LHCN-M2 (cell line): ENCODE results near the gene BCKDK. TPM values are rescaled to one million over a fixed set of nuclear protein-coding genes. Genes with fewer than 3 reads are reported as not detected.
"Not testable (repeated sequence)": the region's sequence is repeated elsewhere in the genome, so short reads cannot be mapped to it uniquely, and the experiment has no call there.

ENCODE experiments used
- DNase-seq: peaks from one replicate; pipeline ENCODE4 v3.0.0-alpha.2; 2012; ENCODE audit warnings: low read depth
- total RNA-seq: library from RNA; depleted of rRNA; stranded (reverse); fragments of >200 nt; gene quantifications from 2 replicates; pipeline ENCODE4 v1.2.3, GENCODE V29; 2014

Gene BCKDK
- total RNA-seq, 1 experiment from 2014 or later, result 204 TPM

DNA sequence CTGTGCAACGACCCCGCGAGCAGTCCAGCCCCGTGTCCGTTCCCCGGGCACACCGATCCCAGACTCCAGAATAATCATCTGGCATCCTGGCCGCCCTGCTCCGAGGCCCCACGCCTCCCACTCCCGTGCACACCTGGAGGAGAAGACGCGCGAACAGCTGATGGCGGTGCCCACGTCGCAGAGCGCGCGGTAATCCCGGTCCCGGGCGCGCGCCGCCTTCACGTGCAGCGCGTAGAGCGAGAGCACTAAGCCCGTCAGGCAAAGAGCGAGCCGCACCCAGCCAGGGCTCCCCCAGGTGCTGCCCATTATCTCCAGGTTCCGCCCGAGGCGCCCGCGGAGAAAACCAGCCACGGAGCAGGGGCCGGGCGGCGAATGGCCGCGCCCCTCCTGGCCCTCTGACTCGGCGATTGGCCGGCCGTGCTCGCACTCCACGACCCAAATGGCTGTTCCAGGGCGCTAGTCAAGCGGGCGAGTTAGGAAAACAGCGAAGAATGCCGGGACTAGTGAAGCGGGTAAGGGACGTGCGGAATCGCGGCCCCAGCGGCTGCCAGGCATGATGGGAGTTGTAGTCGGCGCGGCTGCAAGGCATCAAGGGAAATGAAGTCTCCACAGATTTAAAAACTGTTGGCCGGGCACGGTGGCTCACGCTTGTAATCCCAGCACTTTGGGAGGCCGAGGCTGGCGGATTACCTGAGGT, 13.6 kb upstream of the BCKDK start, which contains the start of gene VKORC1:
Gene VKORC1, minus strand, starts transcription at position 374 of the 697 bp plus-strand sequence. Its CDS starts 68 bp downstream, at position 306.
- DNase-seq, result peak; percentile 98

DNA sequence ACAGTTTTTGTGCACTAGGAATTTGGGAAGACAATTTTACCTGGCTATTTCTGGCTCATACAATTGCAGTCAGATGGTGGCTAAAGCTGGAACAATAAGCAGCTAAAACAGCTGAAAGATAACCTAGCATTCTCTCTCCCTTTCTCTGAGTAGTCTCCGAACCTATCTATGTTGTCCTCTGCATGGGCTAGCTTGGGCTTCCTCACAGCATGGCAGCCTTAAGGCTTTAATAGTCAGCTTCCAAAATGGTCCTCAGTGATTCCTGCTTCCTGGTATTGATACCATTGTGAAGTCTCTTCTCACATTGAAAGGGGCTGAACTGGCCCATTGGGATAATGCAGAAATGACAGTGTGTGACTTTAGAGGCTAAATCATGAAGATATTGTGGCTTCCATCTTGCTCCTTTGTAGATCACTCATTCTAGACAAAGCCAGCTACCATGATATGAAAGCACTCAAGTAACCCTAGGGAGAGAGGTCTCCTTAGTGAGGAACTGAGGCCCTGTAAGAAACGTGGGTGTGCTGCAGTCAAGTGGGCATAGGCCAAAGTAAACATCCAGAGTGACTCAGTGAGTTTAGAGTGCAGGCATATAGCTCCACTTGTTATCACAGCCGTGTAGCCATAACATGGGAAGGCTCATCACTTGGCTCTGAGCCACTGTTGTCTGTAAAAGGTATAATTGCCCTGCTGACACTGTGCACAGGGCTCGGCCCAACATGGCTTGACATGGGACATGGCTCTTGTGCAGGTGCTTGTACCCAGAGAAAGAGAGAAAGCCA, 8.1 kb upstream of the BCKDK start:
- peak; percentile 61 for DNase-seq

DNA sequence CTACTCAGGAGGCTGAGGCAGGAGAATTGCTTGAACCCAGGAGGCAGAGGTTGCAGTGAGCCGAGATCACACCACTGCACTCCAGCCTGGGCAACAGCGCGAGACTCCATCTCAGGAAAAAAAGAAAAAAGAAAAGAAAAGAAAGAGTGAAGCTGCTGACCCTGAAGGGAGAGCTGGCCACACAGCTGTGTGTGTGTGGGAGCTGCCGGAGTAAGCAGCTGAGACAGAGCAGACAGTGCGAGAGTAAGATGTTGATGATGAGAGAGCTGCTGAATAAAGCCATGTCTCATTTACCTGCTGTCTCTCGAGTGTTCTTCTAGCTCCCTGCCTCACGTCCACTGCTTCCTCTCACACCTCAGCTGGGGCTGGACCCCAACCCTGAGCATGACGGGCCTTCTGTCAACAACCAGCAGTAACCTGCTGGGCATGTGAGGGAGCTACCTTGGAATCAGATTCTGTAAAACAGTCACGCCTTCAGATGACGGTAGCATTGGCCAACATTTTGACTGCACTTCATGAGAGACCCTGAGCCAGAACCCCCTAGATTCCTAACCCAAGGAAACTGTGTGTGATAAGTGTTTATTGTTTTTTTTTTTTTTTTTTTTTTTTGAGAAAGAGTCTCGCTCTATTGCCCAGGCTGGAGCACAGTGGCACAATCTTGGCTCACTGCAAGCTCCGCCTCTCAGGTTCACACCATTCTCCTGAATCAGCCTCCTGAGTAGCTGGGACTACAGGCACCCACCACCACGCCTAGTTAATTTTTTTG, 7.1 kb upstream of the BCKDK start:
- not testable (repeated sequence) for DNase-seq

DNA sequence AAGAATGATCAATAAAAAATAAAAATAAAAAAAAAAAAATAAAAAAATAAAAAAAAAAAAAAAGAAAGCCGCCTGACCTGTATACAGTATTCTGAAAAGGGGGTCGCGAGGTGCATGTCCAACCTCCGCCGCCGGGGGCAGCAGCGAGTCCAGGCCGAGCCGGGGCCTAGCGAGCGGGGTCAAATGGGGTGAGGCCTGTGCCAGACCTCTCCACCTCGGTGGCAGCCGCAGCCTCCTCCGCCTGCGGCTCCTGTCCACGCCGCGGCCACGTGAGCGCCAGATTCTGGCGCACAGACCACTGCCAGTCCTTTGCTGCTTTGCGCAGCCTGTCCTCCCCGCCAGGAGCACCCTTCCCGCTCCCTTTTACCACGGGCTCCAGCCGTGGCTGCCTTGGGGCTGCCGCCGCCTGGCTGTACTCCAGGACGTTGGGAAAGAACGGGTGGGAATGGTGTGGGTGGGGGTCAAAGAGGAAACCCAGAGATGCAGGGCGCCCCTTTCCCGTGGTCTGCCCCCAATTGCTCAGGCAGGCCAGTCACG, 2.4 kb upstream of the BCKDK start:
- peak; percentile 71 for DNase-seq

DNA sequence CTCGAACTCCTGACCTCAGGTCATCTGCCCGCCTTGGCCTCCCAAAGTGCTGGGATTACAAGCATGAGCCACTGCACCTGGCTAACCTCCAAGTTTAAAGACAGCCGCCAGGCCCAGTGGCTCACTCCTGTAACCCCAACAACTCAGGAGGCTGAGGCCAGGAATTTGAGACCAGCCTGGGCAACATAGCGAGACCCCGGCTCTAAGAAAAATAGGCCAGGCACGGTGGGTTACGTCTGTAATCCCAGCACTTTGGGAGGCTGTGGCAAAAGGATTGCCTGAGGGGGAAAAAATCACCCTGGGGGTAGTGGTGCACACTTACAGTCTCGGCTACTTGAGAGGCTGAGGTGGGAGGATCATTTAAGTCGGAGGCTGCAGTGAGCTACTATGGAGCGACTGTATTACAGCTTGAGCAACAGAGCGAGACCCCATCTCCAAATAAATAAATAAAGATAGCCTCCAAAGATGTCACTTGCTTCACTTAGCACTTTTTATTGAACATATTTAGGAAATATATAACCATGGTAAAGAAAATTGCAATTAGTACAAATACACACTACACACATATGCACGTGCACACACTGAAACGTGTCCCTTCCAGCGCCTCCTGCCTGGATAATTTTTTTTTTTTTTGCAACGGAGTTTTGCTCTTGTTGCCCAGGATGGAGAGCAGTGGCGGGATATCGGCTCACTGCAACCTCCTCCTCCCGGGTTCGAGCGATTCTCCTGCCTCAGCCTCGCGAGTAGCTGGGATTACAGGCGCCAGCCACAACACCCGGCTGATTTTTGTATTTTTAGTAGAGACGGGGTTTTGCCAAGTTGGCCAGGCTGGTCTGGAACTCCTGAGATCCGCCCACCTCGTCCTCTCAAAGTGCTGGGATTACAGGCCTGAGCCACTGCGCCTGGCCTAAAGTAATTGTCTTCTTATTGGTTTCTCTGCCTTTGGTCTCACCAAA, 1.4 kb upstream of the BCKDK start:
- DNase-seq, result no peak

DNA sequence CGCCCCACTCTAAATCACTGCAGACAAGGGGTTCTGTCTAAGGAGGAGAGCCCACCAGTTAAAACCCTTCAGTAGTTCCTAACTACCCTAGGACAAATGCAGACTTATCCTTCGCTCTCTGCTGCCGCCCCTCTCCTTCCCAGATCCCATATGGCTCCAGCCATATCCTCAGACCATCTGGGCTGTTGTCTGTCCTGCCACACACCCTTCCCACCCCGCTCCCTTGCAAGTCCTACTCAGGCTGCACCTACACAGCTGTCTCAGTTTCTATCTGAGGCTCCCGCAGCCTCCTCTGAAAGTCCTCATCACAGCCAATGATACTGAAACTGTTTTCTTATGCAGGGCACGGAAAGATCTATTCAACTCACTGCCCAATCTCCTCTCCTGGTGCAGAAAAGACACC, 720 bp upstream of the BCKDK start:
- no peak for DNase-seq

DNA sequence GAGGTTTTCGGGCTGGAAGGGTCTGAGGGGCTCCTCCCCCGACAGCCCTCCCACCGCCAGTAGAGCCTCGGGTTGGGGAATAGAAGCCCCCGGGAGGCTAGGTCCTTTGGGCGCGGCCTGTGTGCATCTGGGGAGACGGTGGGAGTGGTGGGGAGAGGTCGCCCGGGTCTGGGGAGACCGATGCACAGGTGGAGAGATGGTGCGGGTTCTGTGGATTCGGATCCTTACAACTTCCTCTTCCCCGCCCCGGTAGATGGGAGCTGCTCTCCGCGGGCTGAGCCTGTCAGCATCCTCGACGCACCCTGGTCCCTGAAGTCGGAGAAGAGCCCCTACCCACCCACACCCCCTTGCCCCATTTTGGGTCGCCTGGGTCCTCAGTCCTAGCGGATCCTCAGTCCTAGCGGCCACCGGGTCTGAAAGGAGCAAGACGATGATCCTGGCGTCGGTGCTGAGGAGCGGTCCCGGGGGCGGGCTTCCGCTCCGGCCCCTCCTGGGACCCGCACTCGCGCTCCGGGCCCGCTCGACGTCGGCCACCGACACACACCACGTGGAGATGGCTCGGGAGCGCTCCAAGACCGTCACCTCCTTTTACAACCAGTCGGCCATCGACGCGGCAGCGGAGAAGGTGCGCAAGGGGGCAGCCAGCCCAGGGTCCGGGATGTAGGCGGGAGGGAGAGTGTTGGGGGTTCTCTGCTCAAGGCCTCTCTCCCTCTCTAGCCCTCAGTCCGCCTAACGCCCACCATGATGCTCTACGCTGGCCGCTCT, 790 bp downstream of the BCKDK start:
- DNase-seq, result no peak

DNA sequence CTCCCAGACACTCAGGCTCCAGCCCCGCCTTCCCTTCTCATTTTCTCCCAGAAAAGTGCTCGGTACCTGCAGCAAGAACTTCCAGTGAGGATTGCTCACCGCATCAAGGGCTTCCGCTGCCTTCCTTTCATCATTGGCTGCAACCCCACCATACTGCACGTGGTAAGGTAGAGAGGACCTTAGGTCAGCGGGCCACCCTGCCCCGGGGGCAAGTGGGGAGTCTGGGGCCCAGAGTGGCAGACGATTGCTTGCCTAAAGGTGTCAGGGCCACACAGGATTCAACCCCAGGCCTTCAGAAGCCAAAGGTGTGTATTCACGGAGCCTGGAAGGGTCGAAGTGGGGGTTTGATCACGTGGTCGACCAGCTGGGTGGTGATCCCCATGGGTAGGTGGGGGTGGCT, 1.4 kb downstream of the BCKDK start:
- no peak for DNase-seq

DNA sequence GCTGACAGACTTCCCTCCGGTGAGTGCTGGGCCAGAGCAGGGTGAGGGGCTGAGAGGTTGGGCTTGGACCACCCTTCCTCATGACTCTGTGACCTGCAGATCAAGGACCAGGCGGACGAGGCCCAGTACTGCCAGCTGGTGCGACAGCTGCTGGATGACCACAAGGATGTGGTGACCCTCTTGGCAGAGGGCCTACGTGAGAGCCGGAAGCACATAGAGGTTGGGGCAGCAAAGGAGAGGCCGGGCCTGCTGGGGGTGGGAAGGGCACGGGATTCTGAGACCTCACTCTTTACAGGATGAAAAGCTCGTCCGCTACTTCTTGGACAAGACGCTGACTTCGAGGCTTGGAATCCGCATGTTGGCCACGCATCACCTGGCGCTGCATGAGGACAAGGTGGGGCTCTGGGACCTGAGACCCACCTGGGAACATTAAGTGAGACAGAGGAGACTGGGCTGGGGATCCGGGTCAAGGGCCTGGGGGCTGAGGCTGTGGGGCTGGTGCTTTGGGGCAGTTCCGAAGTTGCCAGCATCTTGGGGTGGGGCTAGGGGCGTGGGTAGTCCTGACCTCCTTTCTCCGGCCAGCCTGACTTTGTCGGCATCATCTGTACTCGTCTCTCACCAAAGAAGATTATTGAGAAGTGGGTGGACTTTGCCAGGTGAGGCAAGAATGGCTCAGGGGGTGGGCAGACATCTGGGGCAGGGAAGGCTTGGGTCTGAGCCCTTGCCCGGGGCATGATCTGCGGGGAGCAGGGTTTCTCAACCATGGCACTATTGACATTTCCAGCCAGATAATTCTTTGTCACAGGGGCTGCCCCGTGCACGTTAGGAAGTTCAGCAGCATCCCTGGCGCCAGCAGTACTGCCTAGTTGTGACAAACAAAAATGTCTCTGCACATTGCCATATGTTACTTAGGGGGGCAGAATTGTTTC, 2.2 kb downstream of the BCKDK start:
- DNase-seq, result peak; percentile 95

DNA sequence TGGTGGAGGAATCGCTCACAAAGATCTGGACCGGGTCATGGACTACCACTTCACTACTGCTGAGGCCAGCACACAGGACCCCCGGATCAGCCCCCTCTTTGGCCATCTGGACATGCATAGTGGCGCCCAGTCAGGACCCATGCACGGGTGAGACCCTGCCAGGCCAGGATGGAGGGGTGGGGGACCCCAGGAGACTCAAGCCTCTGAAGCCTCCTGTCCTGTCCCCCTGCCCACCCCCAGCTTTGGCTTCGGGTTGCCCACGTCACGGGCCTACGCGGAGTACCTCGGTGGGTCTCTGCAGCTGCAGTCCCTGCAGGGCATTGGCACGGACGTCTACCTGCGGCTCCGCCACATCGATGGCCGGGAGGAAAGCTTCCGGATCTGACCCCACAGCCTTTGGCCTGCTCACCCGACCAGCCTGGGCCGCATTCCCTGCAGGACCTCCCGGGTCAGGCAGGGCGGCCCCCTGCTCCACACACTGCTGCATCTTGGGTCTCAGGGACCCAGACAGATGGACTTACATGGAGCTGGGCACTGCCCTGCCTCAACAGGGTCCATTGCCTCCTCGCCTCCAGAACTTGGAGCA, 3.8 kb downstream of the BCKDK start:
- no peak for DNase-seq

DNA sequence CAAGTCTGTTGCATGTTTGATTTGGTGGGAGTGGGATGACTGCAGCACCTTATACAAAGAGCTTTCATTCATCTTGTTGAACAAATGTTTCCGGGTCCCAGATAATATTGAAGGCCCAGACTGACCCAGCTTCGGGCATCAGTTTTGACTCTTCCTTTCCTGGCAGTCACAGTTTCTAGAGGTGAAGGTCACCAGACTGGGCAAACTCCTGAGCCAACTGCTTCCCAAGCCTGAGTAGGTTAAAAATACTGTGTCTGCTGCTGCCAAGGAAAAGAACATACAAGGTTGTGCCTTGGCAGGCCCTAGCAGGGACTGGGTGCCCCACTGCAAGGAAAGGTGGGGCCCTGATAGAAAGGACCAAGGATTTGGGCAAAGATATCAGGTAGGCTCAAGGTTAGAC, 4.5 kb downstream of the BCKDK start:
- no peak for DNase-seq

DNA sequence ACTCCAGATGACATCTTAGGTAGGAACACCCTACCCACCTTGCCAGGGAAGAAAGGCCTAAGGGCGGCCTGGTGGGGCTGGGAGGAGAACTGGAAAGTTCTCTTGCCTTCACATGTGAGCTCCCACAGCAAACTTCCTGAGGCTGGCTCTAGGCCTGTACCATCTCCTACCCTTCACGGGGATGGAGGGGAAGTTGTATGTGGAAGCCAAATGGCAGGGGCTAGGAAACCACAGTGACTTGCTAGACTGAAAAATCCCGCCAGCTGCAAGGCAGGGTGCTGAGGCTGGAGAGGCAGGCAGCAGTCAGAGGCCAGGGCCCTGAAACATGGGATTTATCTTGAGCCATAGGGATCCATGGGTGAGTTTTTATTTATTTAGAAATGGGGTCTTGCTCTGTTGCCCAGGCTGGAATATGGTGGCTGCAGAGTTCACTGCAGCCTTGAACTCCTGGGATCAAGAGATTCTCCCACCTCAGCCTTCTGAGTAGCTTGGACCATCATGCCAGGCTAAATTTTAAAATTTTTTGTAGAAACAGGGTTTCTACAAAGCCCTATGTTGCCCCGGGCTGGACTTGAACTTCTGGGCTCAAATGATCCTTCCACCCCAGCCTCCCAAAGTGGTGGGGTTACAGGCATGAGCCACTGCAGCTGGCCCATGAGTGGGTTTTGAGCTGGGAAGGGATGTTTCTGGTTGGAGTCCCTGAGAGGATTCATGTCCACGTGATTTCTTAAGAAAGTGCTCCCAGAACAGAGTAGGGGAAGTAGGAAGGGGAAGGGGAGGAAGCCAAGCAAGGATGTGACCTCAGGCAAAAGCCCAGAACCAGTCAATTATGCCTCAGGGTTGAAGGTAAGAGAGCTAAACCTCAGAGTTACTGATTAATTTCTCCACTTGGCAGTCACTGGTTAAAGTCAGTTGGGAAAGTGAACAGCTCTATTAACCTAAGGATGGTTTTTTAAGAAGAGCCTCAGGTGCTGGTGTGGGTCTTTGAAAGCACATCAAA, 5.2 kb downstream of the BCKDK start:
- no peak for DNase-seq

DNA sequence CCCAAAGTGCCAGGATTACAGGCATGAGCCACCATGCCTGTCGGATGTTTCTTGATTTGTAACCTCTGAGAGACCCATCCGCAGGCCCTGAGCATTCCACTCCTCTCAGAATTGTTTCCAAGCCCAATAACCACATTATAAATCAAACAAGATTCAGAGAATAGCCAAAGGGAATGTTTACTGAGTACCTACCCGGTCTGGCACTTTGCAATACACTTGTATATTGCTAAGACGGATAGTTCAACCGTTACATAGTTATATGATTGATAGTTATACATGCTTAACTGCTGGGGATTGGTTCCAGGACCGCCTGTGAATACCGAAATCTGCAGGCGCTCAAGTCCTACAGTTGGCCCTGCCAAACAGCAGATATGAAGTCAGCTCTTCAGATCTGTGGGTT, 6.3 kb downstream of the BCKDK start:
- DNase-seq, result no peak

DNA sequence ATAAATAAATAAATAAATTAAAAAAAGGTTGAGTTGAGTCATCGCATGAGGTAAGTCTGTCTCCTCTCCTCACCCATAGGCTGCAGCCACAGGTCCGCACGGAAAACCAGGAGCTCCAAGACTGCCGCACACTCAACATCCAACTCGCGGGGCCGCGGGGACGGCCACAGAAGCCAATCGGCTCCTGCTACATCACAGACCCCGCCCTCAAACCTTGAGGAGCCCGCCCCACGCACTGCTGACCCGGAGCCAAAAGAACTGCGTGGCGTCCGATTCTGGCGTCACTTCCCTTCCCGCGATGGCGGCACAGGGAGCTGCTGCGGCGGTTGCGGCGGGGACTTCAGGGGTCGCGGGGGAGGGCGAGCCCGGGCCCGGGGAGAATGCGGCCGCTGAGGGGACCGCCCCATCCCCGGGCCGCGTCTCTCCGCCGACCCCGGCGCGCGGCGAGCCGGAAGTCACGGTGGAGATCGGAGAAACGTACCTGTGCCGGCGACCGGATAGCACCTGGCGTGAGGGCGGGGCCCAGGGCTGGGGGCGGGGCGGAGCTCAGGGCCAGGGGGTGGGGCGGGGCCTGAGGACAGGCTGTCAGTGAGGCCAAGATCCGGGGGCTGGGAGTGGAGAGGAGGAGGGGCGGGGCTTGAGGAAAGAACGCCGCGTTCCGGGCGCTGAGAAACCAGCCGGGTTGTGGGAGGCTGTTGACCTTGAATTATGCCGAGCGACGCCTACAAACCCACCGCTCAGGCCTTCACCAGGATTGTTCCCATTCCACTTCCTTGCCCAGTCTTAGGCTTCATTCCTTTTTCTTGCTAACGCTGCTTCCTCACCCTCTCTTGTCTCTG, 9.4 kb downstream of the BCKDK start, which contains the start of gene KAT8:
Gene KAT8, plus strand, starts transcription at position 281 of the 839 bp plus-strand sequence. Its CDS starts 18 bp downstream, at position 299.
- peak; percentile 98 for DNase-seq

DNA sequence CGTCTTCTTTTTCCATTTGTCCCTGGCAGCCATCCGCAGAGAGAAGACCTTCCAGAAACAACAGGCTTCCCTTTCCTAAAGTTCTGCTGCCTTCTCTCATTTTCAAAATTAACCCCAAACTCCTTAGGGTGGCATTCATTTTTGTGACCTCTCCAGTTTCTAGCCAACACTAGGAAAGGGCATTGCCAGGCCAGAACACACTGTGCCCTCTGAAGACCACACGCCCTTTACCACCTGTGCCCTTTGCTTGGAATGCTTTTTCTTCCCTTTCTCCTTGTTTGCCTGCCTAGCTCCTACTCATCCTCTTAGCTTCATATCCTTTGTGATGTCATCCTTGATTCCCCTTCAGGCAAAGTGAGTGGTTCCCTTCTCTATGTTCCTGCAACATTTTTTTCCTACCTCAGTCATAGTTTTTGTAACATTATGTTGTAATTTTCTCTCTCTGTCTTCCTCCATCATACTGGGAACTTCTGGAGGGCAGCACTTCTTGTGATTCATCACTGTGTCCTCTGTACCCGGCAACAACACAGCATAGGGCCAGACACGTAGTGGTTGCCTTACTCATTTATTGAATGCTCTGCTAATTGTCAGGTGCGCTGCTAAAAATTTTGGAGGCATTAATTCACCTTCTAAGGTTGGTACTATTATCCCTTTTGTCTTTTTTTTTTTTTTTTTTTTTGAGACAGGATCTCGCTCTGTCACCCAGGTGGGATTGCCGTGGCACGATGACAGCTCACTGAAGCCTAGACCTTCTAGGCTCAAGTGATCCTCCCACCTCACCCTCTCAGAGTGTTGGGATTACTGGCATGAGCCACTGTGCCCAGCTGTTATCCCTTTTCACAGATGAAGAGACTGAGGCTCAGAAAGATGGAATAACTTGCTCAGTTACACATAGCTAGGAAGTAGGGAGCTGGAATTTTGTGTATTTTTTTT, 10.3 kb downstream of the BCKDK start:
- DNase-seq, result peak; percentile 69
